ENCODE results near the gene HOXC11.

Gene HOXC11

DNA sequence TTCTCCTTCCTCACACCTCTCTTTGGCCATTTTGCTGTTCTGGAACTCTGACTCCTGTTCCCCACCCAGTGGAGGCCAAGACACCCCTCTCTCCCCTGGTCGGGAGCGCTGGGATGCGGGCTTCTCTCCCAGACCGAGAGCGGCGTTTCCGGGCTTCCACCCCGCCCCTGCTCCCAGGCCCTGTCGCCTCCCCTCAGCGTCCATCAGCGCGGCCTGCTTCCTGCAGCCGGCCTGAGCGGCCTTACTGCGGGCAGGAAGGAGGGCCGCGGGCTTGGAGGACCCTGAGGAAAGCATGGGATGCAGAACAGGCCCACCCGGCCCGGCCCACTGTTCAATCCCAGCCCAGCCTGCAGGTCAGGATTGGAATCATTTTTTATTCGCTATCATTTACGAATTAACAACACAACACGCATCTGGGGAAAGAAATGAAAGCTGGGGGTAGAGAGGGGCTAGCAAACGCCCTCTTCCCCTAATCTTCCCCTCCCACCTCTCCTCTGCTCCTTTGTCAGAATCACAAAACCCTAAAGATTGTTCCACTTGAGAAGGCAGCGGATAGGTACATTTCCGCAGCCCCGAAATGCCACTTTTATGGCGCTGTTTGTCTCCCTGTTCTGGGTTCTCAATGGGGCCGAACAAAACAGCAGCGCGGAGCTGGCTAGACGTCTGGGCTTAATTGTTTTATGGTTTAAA, 32.1 kb downstream of the HOXC11 start:
- WGBS, result 15% methylated on average over 28 of the region's 31 CpGs
- Histone ChIP-seq H3K4me1 (ENCODE audit: insufficient read depth, low read length) (peaks cover 5% of the 10 kb centered on the region; the same call in 1 of the 2 replicates), H3K4me3 (ENCODE audit: low read length) (no peak overlapping the region), H3K27ac (ENCODE audit: low read depth, low read length) (no peak overlapping the region), H3K9ac (ENCODE audit: low read depth, low read length) (no peak overlapping the region), H3K36me3 (ENCODE audit: insufficient read depth, low read length) (no peaks in the 10 kb centered on the region), H3K27me3 (ENCODE audit: insufficient read depth, low read length) (peaks cover 100% of the 10 kb centered on the region), H3K9me3 (ENCODE audit: insufficient read depth, low read depth, low read length) (no peaks in the 10 kb centered on the region)

DNA sequence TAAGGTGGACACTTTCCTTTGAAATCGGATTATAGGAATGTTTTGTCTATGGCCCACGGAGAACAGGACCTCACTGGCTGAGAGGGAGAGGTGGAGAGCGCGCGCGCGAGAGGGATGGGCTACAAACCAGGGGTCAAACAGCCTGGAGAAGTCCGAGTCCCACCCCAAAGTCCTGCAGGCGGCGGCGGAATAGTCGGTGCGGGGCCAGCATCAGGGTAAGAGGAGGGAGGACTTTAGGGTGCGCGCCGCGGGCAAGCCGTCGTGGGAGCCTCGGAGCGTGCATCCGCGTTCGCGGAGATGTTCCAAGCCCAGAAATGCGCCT, 32.6 kb downstream of the HOXC11 start:
- Histone ChIP-seq H3K36me3 (ENCODE audit: insufficient read depth, low read length) (no peaks in the 10 kb centered on the region), H3K27me3 (ENCODE audit: insufficient read depth, low read length) (peaks cover 100% of the 10 kb centered on the region), H3K4me3 (ENCODE audit: low read length) (no peak overlapping the region), H3K27ac (ENCODE audit: low read depth, low read length) (no peak overlapping the region), H3K9ac (ENCODE audit: low read depth, low read length) (no peak overlapping the region), H3K9me3 (ENCODE audit: insufficient read depth, low read depth, low read length) (no peaks in the 10 kb centered on the region), H3K4me1 (ENCODE audit: insufficient read depth, low read length) (0 out of 2 replicates have a peak, but pooled peaks cover 2% of the 10 kb centered on the region)
- WGBS, result 7% methylated on average over 26 of the region's 26 CpGs

DNA sequence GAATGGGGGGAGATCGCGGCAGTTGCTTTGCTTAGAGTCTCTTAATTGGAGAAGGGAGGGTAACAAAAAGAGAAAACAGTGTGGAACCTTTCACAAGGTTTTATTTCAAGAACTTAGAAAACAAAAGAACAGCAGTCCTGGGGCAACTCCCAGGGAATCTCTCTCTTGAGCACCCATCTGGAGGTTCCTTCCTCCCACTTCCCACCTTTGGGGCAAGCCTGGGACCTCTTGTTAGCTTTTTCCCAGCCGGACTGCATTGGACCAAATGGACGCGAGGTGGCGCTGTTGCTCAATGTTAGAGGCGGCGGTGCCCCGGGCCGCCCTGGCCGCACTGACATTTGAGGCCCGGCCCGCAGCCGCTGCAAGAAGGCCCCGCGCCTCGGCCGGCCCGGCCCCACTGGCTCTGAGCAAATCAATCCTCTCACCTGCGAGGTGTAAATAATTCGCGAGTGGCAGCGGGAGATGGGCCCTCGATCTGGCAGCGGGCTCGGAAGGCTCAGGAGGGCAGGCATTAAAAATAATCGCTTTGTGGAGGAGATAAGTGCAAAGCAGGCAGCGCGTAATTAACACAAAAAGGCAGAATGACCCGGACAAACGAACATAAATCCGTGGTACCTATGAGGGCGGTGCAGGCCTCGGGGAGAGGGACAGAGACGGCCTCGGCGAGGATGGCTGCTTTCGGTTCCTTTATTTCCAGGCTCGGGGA, 33.1 kb downstream of the HOXC11 start:
- peaks cover 100% of the 10 kb centered on the region for H3K27me3 ChIP-seq (ENCODE audit: insufficient read depth, low read length)
- H3K9ac ChIP-seq (ENCODE audit: low read depth, low read length), result no peak overlapping the region
- WGBS, result 9% methylated on average over 39 of the region's 39 CpGs
- no peaks in the 10 kb centered on the region for H3K36me3 ChIP-seq (ENCODE audit: insufficient read depth, low read length)
- H3K4me3 ChIP-seq (ENCODE audit: low read length), result no peak overlapping the region
- H3K27ac ChIP-seq (ENCODE audit: low read depth, low read length), result no peak overlapping the region
- H3K4me1 ChIP-seq (ENCODE audit: insufficient read depth, low read length), result peaks cover 2% of the 10 kb centered on the region; the same call in 1 of the 2 replicates
- H3K9me3 ChIP-seq (ENCODE audit: insufficient read depth, low read depth, low read length), result no peaks in the 10 kb centered on the region

DNA sequence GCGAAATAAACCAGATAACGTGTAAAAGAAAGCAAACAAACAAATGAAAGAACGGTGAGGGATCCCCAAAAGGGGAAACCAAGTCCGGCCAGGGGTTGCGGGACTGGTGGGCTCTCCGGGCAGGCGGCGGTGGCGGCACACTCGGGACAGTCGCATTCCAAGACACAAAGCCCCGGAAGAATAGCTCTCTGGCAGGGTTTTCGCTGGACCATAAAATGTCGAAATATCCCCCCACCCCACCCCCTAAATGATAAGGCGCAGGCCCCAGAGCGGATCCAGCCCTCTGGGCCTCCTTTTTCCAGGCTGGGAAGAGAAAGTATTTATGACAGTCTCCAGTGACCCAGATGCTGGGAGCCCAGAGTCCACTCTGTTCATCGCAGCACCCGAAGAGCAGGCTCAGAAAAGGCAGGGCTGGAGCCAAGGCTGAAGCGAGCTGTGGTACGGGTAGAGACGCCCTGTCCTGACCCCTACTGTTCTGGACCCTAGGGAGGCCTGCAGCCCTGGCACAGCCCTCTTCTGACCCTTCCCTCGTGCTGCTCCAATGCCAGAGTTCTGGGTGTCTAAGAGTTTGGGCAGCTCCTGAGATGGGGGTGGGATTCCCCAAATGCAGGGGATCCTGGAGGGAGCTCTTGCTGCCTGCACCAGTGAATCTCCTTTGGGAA, 33.8 kb downstream of the HOXC11 start:
- no peak overlapping the region for H3K27ac ChIP-seq (ENCODE audit: low read depth, low read length)
- no peak overlapping the region for H3K4me3 ChIP-seq (ENCODE audit: low read length)
- WGBS, result 24% methylated on average over 22 of the region's 22 CpGs
- H3K27me3 ChIP-seq (ENCODE audit: insufficient read depth, low read length), result peaks cover 100% of the 10 kb centered on the region
- H3K4me1 ChIP-seq (ENCODE audit: insufficient read depth, low read length), result peaks cover 2% of the 10 kb centered on the region; the same call in 1 of the 2 replicates
- H3K9ac ChIP-seq (ENCODE audit: low read depth, low read length), result no peak overlapping the region
- no peaks in the 10 kb centered on the region for H3K9me3 ChIP-seq (ENCODE audit: insufficient read depth, low read depth, low read length)
- H3K36me3 ChIP-seq (ENCODE audit: insufficient read depth, low read length), result no peaks in the 10 kb centered on the region

DNA sequence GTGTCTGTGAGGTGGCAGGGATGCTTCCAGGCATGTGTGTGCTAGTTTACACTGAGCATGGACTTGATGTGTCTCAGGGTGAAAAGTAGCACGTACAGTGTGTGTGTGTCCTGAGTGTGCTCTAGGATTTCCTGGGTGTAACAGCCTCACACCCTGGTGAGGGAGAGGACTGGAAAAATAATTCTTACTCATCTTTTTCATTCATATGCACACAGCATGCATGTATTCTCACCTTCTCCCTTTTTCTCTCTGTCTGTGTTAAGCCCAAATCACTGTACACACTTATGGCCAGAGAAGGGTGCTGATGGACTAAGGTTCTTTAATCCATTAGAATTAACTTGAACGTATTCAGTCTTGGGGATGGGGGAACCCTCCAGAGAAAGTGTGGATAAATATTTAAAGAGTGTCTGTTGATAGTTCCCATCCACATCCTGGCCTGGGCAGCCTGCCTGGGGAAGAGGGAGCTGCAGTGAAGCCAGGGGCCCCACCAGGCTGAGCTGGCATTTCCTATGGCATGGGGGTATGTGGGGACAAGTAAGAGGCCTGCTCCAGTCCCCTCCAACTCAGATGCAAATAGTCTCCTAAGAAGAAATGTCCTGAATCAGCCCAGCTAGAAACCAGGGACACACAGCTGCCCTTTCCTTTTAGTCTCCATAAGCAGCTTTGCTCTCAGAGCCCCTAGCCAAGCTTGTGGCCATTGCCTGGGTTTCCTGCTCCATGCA, 34.8 kb downstream of the HOXC11 start:
- Histone ChIP-seq H3K27ac (ENCODE audit: low read depth, low read length) (no peak overlapping the region), H3K36me3 (ENCODE audit: insufficient read depth, low read length) (no peaks in the 10 kb centered on the region), H3K27me3 (ENCODE audit: insufficient read depth, low read length) (peaks cover 100% of the 10 kb centered on the region), H3K4me1 (ENCODE audit: insufficient read depth, low read length) (peaks cover 2% of the 10 kb centered on the region; the same call in 1 of the 2 replicates), H3K9me3 (ENCODE audit: insufficient read depth, low read depth, low read length) (no peaks in the 10 kb centered on the region), H3K9ac (ENCODE audit: low read depth, low read length) (no peak overlapping the region), H3K4me3 (ENCODE audit: low read length) (no peak overlapping the region)
- WGBS, result 22% methylated on average over 2 of the region's 2 CpGs

DNA sequence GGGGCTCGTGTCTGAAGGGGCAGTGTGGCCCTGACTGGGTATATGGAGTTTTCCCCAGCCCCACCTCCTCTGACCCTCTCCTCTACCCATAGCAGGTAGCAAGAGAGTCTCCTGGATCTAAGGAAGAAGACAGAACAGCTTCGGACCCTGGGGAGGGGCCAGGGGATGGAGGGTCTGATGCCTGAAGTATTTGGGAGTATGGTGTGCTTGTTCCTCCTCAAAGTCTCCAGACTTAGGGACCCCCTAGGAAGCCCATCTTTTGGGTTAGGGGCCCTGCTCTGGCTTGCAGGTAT, 35.3 kb downstream of the HOXC11 start:
- Histone ChIP-seq H3K27me3 (ENCODE audit: insufficient read depth, low read length) (peaks cover 100% of the 10 kb centered on the region), H3K4me1 (ENCODE audit: insufficient read depth, low read length) (peaks cover 2% of the 10 kb centered on the region; the same call in 1 of the 2 replicates), H3K4me3 (ENCODE audit: low read length) (no peak overlapping the region), H3K9ac (ENCODE audit: low read depth, low read length) (no peak overlapping the region), H3K9me3 (ENCODE audit: insufficient read depth, low read depth, low read length) (no peaks in the 10 kb centered on the region), H3K36me3 (ENCODE audit: insufficient read depth, low read length) (no peaks in the 10 kb centered on the region), H3K27ac (ENCODE audit: low read depth, low read length) (no peak overlapping the region)
- 23% methylated on average over 2 of the region's 2 CpGs for WGBS

DNA sequence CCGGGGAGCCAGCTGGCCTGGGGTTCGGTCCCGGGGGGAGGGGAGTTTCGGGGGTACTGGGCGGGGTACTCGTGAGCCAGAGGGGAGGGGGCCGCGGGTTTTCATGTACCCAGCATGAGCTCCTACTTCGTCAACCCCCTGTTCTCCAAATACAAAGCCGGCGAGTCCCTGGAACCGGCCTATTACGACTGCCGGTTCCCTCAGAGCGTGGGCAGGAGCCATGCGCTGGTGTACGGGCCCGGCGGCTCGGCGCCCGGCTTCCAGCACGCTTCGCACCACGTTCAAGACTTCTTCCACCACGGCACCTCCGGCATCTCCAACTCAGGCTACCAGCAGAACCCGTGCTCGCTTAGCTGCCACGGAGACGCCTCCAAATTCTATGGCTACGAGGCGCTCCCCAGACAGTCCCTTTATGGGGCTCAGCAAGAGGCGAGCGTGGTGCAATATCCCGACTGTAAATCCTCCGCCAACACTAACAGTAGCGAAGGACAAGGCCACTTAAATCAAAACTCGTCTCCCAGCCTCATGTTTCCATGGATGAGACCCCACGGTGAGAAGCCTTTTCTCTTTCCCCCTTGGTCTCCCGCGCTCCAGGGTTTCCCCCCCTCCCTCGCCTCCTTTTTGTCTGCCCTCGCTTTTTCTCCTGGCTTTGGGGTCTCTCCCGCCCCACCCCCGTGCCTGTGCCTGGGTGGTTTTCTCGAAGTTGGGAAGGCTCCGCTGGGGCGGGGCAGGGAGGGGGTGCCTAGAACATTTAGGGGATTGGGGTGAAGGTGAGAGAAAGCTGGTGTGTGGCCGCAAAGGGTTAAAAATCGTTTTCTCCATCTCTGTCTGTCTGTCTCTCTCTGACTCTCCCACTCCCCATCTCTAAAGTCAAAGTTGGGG, 36.5 kb downstream of the HOXC11 start:
- Histone ChIP-seq H3K27me3 (ENCODE audit: insufficient read depth, low read length) (peaks cover 100% of the 10 kb centered on the region), H3K27ac (ENCODE audit: low read depth, low read length) (no peak overlapping the region), H3K4me1 (ENCODE audit: insufficient read depth, low read length) (peaks cover 2% of the 10 kb centered on the region; the same call in 1 of the 2 replicates), H3K9me3 (ENCODE audit: insufficient read depth, low read depth, low read length) (no peaks in the 10 kb centered on the region), H3K9ac (ENCODE audit: low read depth, low read length) (no peak overlapping the region), H3K36me3 (ENCODE audit: insufficient read depth, low read length) (no peaks in the 10 kb centered on the region), H3K4me3 (ENCODE audit: low read length) (no peak overlapping the region)
- 5% methylated on average over 48 of the region's 51 CpGs for WGBS

DNA sequence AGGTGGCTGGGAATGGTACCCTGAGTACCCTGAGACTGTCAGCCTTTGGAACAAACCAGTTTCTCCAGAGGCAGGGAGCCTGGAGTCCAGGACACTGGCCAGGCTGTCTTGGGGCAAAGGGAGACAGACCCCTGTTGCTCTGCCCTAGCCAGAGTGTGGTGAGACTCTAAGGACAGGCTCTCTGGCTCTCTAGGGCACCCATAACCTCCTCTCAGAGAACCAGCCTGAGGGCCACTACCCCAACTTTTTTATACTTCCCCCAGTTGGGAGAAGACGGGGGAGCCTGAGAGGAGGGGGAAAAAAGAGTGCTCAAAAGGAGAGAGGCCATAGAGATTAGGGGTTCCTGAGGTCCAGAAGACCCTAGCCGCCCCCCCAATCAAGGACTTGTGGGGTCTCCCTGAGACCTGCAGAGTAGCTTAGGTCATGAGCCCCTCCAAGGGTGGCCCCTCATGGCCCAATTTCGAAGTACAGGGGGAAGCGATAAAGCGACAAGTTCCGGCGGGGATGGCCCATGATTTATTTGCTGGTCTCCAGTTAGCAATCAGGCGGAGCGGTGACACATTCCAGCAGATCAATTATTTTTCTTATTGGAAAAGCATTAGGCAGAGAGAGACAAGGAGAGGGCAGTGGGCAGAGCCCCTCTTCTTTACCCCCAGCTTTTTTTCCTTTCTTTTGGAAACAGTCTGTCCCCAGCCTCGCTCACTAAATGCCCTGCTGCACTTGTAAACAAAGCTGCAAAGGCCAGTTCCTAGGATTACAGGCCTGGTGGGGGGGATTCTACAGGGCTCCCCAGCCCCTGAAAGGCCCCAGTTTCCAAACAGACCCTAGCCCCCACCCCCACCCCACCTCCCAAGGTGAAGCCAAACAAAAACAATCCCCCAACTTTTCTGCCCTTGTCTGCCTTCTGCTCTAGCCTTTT, 37.4 kb downstream of the HOXC11 start:
- WGBS, result 12% methylated on average over 10 of the region's 10 CpGs
- H3K27ac ChIP-seq (ENCODE audit: low read depth, low read length), result no peak overlapping the region
- H3K9me3 ChIP-seq (ENCODE audit: insufficient read depth, low read depth, low read length), result no peaks in the 10 kb centered on the region
- H3K27me3 ChIP-seq (ENCODE audit: insufficient read depth, low read length), result peaks cover 100% of the 10 kb centered on the region
- H3K36me3 ChIP-seq (ENCODE audit: insufficient read depth, low read length), result no peaks in the 10 kb centered on the region
- no peak overlapping the region for H3K9ac ChIP-seq (ENCODE audit: low read depth, low read length)
- H3K4me1 ChIP-seq (ENCODE audit: insufficient read depth, low read length), result peaks cover 2% of the 10 kb centered on the region; the same call in 1 of the 2 replicates
- H3K4me3 ChIP-seq (ENCODE audit: low read length), result no peak overlapping the region

DNA sequence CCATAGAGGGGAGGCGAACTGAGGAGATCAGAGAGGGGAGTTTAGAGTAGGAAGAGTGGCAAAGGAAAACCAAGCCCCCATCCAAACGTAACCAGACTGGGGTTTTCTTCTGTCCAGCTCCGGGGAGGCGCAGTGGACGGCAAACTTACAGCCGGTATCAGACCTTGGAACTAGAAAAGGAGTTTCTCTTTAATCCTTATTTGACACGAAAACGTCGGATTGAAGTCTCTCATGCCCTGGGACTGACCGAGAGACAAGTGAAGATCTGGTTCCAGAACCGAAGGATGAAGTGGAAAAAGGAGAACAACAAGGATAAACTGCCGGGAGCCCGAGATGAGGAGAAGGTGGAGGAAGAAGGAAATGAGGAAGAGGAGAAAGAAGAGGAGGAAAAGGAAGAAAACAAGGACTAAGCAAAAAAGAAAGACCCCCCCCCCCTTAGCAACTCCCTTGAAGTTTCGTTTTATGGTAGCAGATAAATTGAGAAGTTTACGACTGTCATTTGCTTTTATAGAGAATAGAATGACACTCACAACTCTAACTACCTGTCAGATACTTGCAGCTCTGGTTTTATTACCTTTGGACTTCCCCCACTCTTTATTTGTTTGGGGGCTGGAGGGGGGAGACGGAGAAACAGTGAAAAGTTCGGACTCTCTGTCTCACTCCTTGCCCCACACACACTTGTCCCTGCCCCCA, 38.2 kb downstream of the HOXC11 start:
- no peaks in the 10 kb centered on the region for H3K36me3 ChIP-seq (ENCODE audit: insufficient read depth, low read length)
- peaks cover 2% of the 10 kb centered on the region; the same call in 1 of the 2 replicates for H3K4me1 ChIP-seq (ENCODE audit: insufficient read depth, low read length)
- 9% methylated on average over 13 of the region's 17 CpGs for WGBS
- H3K9ac ChIP-seq (ENCODE audit: low read depth, low read length), result no peak overlapping the region
- H3K4me3 ChIP-seq (ENCODE audit: low read length), result no peak overlapping the region
- H3K27ac ChIP-seq (ENCODE audit: low read depth, low read length), result no peak overlapping the region
- peaks cover 100% of the 10 kb centered on the region for H3K27me3 ChIP-seq (ENCODE audit: insufficient read depth, low read length)
- H3K9me3 ChIP-seq (ENCODE audit: insufficient read depth, low read depth, low read length), result no peaks in the 10 kb centered on the region

Measured in HUES64 (cell line).